Measurements from ENCODE around the gene OSGIN1.
"Not testable (repeated sequence)": the region's sequence is repeated elsewhere in the genome, so short reads cannot be mapped to it uniquely, and the experiment has no call there.

Gene OSGIN1

GRCh38 chr16:83942074-83942473, 11.0 kb upstream of the OSGIN1 start:
- DNase-seq: no peak

GRCh38 chr16:83942815-83943515, 10.1 kb upstream of the OSGIN1 start:
- DNase-seq: no peak

- DNase-seq: no peak
Measured at GRCh38 chr16:83943516-83944050, 9.5 kb upstream of the OSGIN1 start.

GRCh38 chr16:83945587-83945986, 7.5 kb upstream of the OSGIN1 start:
- DNase-seq: no peak

- DNase-seq: no peak
Measured at GRCh38 chr16:83946154-83946780, 6.8 kb upstream of the OSGIN1 start.

- no peak for DNase-seq
Measured at GRCh38 chr16:83946781-83947566, 6.1 kb upstream of the OSGIN1 start.

GRCh38 chr16:83947642-83948234, 5.3 kb upstream of the OSGIN1 start:
- no peak for DNase-seq

GRCh38 chr16:83948914-83949723, 3.9 kb upstream of the OSGIN1 start:
- no peak for DNase-seq

- DNase-seq: no peak
Measured at GRCh38 chr16:83949724-83950001, 3.4 kb upstream of the OSGIN1 start.

- not testable (repeated sequence) for DNase-seq
Measured at GRCh38 chr16:83950862-83951399, 2.1 kb upstream of the OSGIN1 start.

- DNase-seq: no peak
Measured at GRCh38 chr16:83951544-83951943, 1.5 kb upstream of the OSGIN1 start.

- no peak for DNase-seq
Measured at GRCh38 chr16:83952587-83952939, 477 bp upstream of the OSGIN1 start.

GRCh38 chr16:83953796-83954576, 946 bp downstream of the OSGIN1 start:
- peak; percentile 23 for DNase-seq

- no peak for DNase-seq
Measured at GRCh38 chr16:83954577-83955016, 1.6 kb downstream of the OSGIN1 start.

GRCh38 chr16:83955218-83956130, 2.4 kb downstream of the OSGIN1 start:
- DNase-seq: no peak

- peak; percentile 87 for DNase-seq
Measured at GRCh38 chr16:83956336-83957289, 3.6 kb downstream of the OSGIN1 start.

GRCh38 chr16:83957296-83957855, 4.3 kb downstream of the OSGIN1 start:
- no peak for DNase-seq

- DNase-seq: no peak
Measured at GRCh38 chr16:83958137-83958845, 5.3 kb downstream of the OSGIN1 start.
